Natural killer cell (primary cell): ENCODE results near the gene FNBP1. TPM values are rescaled to one million over a fixed set of nuclear protein-coding genes. Genes with fewer than 3 reads are reported as not detected.

Source experiments
- ATAC-seq, 3 donors: fragments of 150-1000 bp in 2 of 3; fragments of 200-7000 bp in 1 of 3; cut with Tn5 transposase; 1 replicate in 1 of 3; 2 replicates in 2 of 3; pipeline ENCODE4 v1.10.0; 2021; ENCODE audit warnings: mild to moderate bottlenecking in 2 of 3, moderate library complexity in 2 of 3
- DNase-seq, 2 donors: peaks; one replicate each; pipeline versions ENCODE4 v3.0.0 to v3.0.0-alpha.2; 2013 to 2021; ENCODE audit warnings: mixed read lengths in 1 of 2
- H3K27ac ChIP-seq: one replicate; pipeline ENCODE4 v1.5.1; 2013; ENCODE audit warnings: mild to moderate bottlenecking, low read length
- H3K27me3 ChIP-seq: one replicate; pipeline ENCODE4 v1.6.1; 2013; ENCODE audit warnings: low read length; ENCODE audit not compliant: control insufficient read depth, insufficient read depth
- H3K36me3 ChIP-seq: one replicate; pipeline ENCODE4 v1.6.1; 2013; ENCODE audit warnings: low read length; ENCODE audit not compliant: control insufficient read depth, insufficient read depth
- H3K4me1 ChIP-seq: one replicate; pipeline ENCODE4 v1.6.1; 2013; ENCODE audit warnings: low read length; ENCODE audit not compliant: control insufficient read depth, insufficient read depth
- H3K4me3 ChIP-seq: one replicate; pipeline ENCODE4 v1.5.1; 2013; ENCODE audit warnings: low read length
- H3K9me3 ChIP-seq: one replicate; pipeline ENCODE4 v1.6.1; 2013; ENCODE audit warnings: low read length; ENCODE audit not compliant: control insufficient read depth, insufficient read depth
- H3K27ac Mint-ChIP-seq, 2 donors: one replicate each; pipeline ENCODE4 v1.8.0; 2022; ENCODE audit warnings: mild to moderate bottlenecking in 2 of 2, mixed read lengths in 2 of 2, moderate library complexity in 1 of 2
- H3K27me3 Mint-ChIP-seq, 2 donors: one replicate each; pipeline ENCODE4 v1.8.0; 2022; ENCODE audit warnings: low read depth in 2 of 2, mixed read lengths in 2 of 2
- H3K36me3 Mint-ChIP-seq: one replicate; pipeline ENCODE4 v1.8.0; 2022; ENCODE audit warnings: mixed read lengths
- H3K4me1 Mint-ChIP-seq, 2 donors: one replicate each; pipeline ENCODE4 v1.8.0; 2022; ENCODE audit warnings: mixed read lengths in 2 of 2
- H3K4me3 Mint-ChIP-seq: one replicate; pipeline ENCODE4 v1.8.0; 2022; ENCODE audit warnings: mild to moderate bottlenecking, moderate library complexity, mixed read lengths
- H3K9me3 Mint-ChIP-seq, 2 donors: one replicate each; pipeline ENCODE4 v1.8.0; 2022; ENCODE audit warnings: mixed read lengths in 2 of 2
- WGBS: methylation state at CpG from one replicate; pipeline ENCODE4 v1.1.7; 2013; ENCODE audit warnings: missing lambda C conversion rate; ENCODE audit not compliant: insufficient coverage; 5-methylcytosine and 5-hydroxymethylcytosine counted together
- intact Hi-C: fragments of 100-400 bp; cut with micrococcal nuclease; formaldehyde crosslinking; loops from one replicate; pipeline ENCODE4 v1.14.2; 2022
- total RNA-seq, 4 donors: library from RNA; stranded (reverse); fragments of 120-200 nt in 1 of 4; gene quantifications; one replicate each; pipeline versions ENCODE4 v1.2.3 to v1.2.4, GENCODE V29; 2013 to 2022
- TF ChIP-seq, protein P1 (sequence below): fragments of 200-600 bp; IDR thresholded peaks from one replicate; pipeline ENCODE4 v1.8.0; 2022; ENCODE audit warnings: antibody characterized with exemption

Gene FNBP1
- total RNA-seq, 3 donors from 2014 or later (not counting 1 experiment from before 2014, with no cell fraction given), result 177 to 209 (median 203) TPM

DNA sequence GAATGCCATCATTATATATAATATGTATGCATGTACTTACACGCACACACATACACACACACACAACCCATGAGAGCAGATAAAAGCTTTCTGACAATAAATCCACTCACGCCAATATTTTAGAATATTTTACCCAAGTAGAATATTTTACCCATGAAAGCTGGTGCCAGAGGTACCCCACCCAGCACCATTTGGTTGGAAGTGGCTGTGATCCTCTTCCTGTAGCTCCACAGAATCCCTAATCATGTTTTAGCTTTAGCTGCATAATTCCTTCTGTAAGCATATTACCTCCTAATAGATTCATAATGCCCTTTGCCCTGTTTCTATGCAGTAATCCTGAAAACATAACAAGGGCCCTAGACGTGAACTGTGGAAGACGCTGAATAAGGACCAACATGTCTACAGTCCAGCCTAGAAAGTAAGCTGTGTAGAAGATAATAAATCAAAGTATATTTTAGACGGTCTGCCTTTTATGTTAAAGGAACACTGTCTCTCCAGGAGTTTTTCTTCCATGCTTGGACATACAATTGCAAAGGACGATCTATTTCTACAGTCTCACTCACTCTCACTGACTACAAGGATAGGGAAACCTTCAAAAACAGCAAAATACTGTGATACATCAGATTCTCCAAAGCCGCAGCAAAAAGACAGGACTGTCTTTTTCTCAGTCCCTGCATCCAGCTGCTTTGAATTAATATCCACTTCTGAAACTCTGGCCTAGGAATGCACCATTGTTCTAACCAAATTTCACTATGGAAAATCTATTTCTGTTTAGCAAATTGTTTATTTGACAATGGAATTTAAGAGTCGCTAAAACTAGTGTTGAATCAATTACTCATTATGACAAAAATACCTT lies 109.6 kb downstream of the FNBP1 start:
- no peaks in the 10 kb centered on the region for H3K9me3 Mint-ChIP-seq
- no peak for ATAC-seq
- H3K36me3 ChIP-seq, result peaks cover 19% of the 10 kb centered on the region
- peak overlapping the region; percentile 78 to 88 for H3K27ac Mint-ChIP-seq
- H3K4me1 ChIP-seq, result peaks cover 33% of the 10 kb centered on the region
- no peaks in the 10 kb centered on the region for H3K27me3 ChIP-seq
- no peaks in the 10 kb centered on the region for H3K36me3 Mint-ChIP-seq
- no peaks in the 10 kb centered on the region for H3K27me3 Mint-ChIP-seq
- TF ChIP-seq, protein P1, sequence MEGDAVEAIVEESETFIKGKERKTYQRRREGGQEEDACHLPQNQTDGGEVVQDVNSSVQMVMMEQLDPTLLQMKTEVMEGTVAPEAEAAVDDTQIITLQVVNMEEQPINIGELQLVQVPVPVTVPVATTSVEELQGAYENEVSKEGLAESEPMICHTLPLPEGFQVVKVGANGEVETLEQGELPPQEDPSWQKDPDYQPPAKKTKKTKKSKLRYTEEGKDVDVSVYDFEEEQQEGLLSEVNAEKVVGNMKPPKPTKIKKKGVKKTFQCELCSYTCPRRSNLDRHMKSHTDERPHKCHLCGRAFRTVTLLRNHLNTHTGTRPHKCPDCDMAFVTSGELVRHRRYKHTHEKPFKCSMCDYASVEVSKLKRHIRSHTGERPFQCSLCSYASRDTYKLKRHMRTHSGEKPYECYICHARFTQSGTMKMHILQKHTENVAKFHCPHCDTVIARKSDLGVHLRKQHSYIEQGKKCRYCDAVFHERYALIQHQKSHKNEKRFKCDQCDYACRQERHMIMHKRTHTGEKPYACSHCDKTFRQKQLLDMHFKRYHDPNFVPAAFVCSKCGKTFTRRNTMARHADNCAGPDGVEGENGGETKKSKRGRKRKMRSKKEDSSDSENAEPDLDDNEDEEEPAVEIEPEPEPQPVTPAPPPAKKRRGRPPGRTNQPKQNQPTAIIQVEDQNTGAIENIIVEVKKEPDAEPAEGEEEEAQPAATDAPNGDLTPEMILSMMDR, result no peak
- H3K4me3 Mint-ChIP-seq, result peak overlapping the region; percentile 57
- no peaks in the 10 kb centered on the region for H3K9me3 ChIP-seq
- no peak overlapping the region for H3K4me3 ChIP-seq
- DNase-seq, result no peak
- peaks cover 40 to 44% of the 10 kb centered on the region in 2 donors for H3K4me1 Mint-ChIP-seq
- WGBS, result 85% methylated on average over 7 of the region's 8 CpGs
- H3K27ac ChIP-seq, result no peak overlapping the region
- intact Hi-C loops, result loop anchor here (5.0 kb wide), 1 partner anchor 34 kb away; no protein-coding TSS in a partner anchor

DNA sequence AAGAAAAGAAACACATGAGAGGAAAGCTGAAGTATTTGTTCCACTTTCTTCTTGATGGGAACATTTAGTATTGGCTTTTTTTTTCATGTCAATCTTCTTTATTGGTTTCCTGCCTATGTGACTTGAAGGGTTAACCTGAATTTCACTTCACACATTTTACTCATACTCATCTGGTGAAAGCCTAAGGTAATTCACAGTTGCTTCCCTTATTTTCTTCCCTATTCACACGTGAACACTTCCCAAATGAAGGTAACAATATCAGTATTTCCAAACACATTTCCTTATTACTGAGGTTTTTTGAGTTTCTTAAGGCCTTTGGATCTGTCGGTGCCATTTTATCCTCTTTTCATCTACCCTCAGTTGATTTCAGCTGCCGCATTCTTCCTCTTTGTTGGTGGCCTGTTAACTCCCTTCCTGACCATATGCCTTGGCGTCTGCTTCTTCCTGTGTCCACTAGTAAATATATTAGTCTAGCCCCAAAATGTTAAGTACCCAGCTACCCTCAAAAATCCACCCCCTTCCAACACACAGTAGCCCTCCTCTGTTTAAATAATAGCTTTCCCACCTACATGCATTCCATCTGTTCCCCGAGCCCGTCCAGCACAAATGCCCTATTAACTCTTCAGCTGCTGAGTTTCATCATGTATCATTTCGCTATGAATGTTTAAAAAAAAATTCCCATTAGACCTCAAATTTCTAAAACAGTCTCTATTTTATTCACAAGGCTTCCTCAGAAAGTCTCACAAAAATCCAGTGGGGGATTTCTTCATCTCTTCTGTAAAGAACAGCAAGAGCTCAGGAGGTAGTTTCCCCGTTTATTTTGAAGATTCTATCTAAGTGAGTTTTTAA lies 110.5 kb downstream of the FNBP1 start:
- H3K36me3 ChIP-seq, result peaks cover 25% of the 10 kb centered on the region
- peak overlapping the region; percentile 57 for H3K4me3 Mint-ChIP-seq
- peak in 1 of 3 donors; percentile 57 for ATAC-seq
- no peaks in the 10 kb centered on the region for H3K27me3 ChIP-seq
- 26% methylated on average over 7 of the region's 8 CpGs for whole genome bisulfite sequencing
- H3K4me3 ChIP-seq, result no peak overlapping the region
- intact Hi-C loops, result loop anchor here (5.0 kb wide), 1 partner anchor 35 kb away; no protein-coding TSS in a partner anchor
- no peaks in the 10 kb centered on the region for H3K27me3 Mint-ChIP-seq
- H3K4me1 Mint-ChIP-seq, result peaks cover 37 to 41% of the 10 kb centered on the region in 2 donors
- H3K27ac ChIP-seq, result peak overlapping the region; percentile 26
- H3K4me1 ChIP-seq, result peaks cover 32% of the 10 kb centered on the region
- no peaks in the 10 kb centered on the region for H3K9me3 Mint-ChIP-seq
- TF ChIP-seq, protein P1, result no peak
- H3K36me3 Mint-ChIP-seq, result no peaks in the 10 kb centered on the region
- no peaks in the 10 kb centered on the region for H3K9me3 ChIP-seq
- peak overlapping the region; percentile 78 to 88 for H3K27ac Mint-ChIP-seq
- peak in 1 of 2 donors; percentile 57 for DNase-seq

DNA sequence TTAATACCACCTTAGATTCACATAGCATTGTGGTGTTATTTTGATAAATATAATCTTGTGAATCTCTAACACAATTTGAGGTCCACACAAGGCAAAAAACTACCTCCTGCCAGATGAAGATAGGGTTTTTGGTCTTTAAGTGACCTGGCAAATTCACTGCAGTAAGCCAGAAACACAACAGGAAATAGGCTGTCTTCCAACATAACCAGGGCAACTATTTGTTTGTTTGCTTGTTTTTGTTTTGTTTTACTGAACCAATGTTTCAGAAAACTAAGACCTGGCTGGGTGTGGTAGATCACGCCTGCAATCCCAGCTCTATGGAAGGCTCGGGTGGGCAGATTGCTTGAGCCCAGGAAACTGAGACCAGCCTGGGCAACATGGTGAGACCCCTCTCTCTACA lies 112.2 kb downstream of the FNBP1 start:
- ATAC-seq (peak; percentile 64 to 76 (median 67)), DNase-seq (peak in 1 of 2 donors; percentile 58)
- whole genome bisulfite sequencing, result 60% methylated on average over 2 of the region's 2 CpGs
- TF ChIP-seq, protein P1, result no peak
- Mint-ChIP-seq H3K36me3 (no peaks in the 10 kb centered on the region), H3K4me3 (peak overlapping the region; percentile 55), H3K27ac (peak overlapping the region; percentile 78 to 88), H3K27me3 (no peaks in the 10 kb centered on the region), H3K9me3 (no peaks in the 10 kb centered on the region), H3K4me1 (peaks cover 37 to 41% of the 10 kb centered on the region in 2 donors)
- intact Hi-C loops, result loop anchor here (5.0 kb wide), 1 partner anchor 37 kb away; no protein-coding TSS in a partner anchor
- Histone ChIP-seq H3K27ac (peak overlapping the region; percentile 72), H3K4me3 (no peak overlapping the region), H3K36me3 (peaks cover 38% of the 10 kb centered on the region), H3K27me3 (no peaks in the 10 kb centered on the region), H3K4me1 (peaks cover 32% of the 10 kb centered on the region), H3K9me3 (no peaks in the 10 kb centered on the region)
